ENCODE data around the gene VAX1. TPM values are rescaled to one million over a fixed set of nuclear protein-coding genes. Genes with fewer than 3 reads are reported as not detected.
A peak's percentile ranks its signal among the peaks of the same experiment; 100 is the strongest.
"Not testable (repeated sequence)": the region's sequence is repeated elsewhere in the genome, so short reads cannot be mapped to it uniquely, and the experiment has no call there.

Gene VAX1
- total RNA-seq: not detected in 2 replicates

- peak in 1 of 2 donors; percentile 11 for DNase-seq (ENCODE audit: low read depth in 2 of 2)
These were observed at the start of gene VAX1 for GRCh38 chr10:117137911-117138642. Gene VAX1, minus strand, starts transcription at chr10:117138270. Its CDS starts 214 bp downstream, at chr10:117138056.

GRCh38 chr10:117186832-117187615 is 49.0 kb upstream of the VAX1 start:
- no peak for DNase-seq (ENCODE audit: low read depth in 2 of 2)

- not testable (repeated sequence) for DNase-seq (ENCODE audit: low read depth in 2 of 2)
These were observed 47.7 kb upstream of the VAX1 start for GRCh38 chr10:117185817-117186216.

GRCh38 chr10:117184821-117185220 is 46.8 kb upstream of the VAX1 start:
- DNase-seq (ENCODE audit: low read depth in 2 of 2): no peak

- DNase-seq (ENCODE audit: low read depth in 2 of 2): no peak
These were observed 46.2 kb upstream of the VAX1 start for GRCh38 chr10:117184296-117184695.

- no peak for DNase-seq (ENCODE audit: low read depth in 2 of 2)
These were observed 40.1 kb upstream of the VAX1 start for GRCh38 chr10:117178190-117178589.

GRCh38 chr10:117175901-117176534 is 37.9 kb upstream of the VAX1 start:
- DNase-seq (ENCODE audit: low read depth in 2 of 2): peak; percentile 54 to 71

- no peak for DNase-seq (ENCODE audit: low read depth in 2 of 2)
These were observed 37.3 kb upstream of the VAX1 start for GRCh38 chr10:117175215-117175900.

GRCh38 chr10:117174439-117175214 is 36.6 kb upstream of the VAX1 start:
- peak; percentile 55 to 72 for DNase-seq (ENCODE audit: low read depth in 2 of 2)

GRCh38 chr10:117170244-117170643 is 32.2 kb upstream of the VAX1 start:
- DNase-seq (ENCODE audit: low read depth in 2 of 2): no peak

- DNase-seq (ENCODE audit: low read depth in 2 of 2): no peak
These were observed 31.4 kb upstream of the VAX1 start for GRCh38 chr10:117169480-117169879.

GRCh38 chr10:117168729-117169128 is 30.7 kb upstream of the VAX1 start:
- no peak for DNase-seq (ENCODE audit: low read depth in 2 of 2)

- peak in 1 of 2 donors; percentile 41 for DNase-seq (ENCODE audit: low read depth in 2 of 2)
These were observed 30.0 kb upstream of the VAX1 start for GRCh38 chr10:117167789-117168674.

- DNase-seq (ENCODE audit: low read depth in 2 of 2): no peak
These were observed 29.3 kb upstream of the VAX1 start for GRCh38 chr10:117167346-117167788.

GRCh38 chr10:117166418-117167345 is 28.6 kb upstream of the VAX1 start:
- no peak for DNase-seq (ENCODE audit: low read depth in 2 of 2)

- DNase-seq (ENCODE audit: low read depth in 2 of 2): peak in 1 of 2 donors; percentile 53
These were observed 27.7 kb upstream of the VAX1 start for GRCh38 chr10:117165538-117166417.

All from dermis microvascular lymphatic vessel endothelial cell (primary cell).